Kidney tubule cell (primary cell): ENCODE measurements around the gene DSCAML1.

Source experiments
- DNase-seq: peaks from one replicate; pipeline ENCODE4 v3.0.0-alpha.2; 2018; ENCODE audit warnings: low spot score

Gene DSCAML1

DNA sequence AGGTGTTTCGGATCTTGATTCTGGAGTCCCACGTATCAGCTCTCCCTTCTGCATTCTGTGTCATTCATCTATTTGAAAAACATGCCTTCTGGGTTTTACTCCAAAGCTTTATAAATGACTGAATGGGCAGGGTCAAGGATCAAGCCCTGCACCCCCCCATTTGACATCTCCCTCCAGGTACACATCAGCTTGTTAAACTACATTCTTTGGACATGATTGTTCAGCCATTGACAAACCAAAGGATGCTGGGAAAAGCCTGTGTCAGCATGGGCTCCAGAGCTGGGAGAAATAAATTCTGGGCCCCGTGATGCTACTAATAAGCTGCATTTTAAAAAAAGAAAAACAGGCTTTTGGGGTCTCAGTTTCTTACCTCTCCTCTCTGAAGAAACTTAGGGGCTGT, 103.7 kb downstream of the DSCAML1 start:
- peak; percentile 48 for DNase-seq

DNA sequence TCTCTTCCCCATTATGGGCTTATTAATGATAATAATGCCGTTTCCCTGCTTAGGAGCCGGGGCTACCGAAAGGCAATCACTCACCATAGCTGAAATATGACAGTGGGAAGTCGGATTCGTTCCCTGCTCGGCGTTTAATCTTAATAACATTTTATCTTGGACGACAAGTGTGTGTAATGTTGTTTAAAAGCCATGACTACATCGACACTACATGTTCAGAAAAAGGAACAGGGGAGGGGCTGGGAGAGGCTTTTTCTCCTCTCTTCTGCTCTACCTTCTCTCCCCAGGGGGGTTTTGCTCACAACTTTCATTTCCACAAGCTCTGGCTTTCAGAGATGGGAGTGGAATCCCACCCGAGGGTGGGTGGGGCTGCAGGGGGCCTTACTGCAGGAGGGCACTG, 105.5 kb downstream of the DSCAML1 start:
- no peak for DNase-seq

DNA sequence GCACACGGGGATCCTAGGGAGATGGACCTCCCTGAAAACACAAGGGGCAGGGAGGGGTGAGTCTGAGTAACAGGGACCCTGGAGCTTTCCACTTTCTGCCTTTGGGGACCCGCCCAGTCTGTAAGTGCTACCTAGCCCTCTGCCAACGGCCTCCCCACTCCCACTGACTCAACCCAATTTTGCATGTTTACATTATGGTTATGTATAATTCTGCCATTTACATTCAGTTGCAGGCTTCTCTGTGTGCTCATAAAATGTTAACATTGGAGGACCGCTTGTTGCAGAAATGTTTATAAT, 105.8 kb downstream of the DSCAML1 start:
- DNase-seq = no peak

DNA sequence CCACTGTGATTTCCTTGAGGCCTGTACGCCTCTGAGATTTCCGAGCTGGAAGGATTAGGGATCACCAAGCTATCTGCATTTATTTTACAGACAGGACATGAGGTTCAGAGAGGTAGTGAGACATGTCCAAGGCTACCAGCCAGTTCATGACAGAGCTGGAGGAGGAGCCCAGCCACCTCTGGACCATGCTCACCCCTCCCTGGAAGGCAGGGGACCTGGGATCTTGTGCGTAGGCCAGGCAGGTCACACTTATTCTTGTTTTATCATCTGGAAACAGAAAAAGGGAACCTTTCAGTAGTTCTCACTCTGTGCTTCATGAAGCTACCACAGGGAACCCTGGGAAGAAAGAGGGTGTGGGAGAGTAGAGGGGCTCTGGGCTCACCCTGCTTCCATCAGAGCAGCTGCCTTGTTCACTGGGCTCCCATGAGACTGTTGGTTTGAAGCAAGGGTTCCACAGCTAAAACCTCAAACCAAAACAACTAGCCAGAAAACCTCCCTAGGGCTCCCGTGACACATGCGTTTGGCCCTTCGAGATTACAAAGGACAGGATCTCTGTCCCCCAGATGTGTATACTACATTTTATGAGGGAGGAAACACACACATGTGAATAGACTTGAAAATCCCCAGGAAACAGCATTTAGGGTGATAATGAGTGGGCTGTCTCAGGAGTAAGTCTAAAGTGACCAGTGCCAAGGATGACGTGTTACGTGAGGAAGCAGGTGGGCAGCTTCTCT, 106.4 kb downstream of the DSCAML1 start:
- no peak for DNase-seq

DNA sequence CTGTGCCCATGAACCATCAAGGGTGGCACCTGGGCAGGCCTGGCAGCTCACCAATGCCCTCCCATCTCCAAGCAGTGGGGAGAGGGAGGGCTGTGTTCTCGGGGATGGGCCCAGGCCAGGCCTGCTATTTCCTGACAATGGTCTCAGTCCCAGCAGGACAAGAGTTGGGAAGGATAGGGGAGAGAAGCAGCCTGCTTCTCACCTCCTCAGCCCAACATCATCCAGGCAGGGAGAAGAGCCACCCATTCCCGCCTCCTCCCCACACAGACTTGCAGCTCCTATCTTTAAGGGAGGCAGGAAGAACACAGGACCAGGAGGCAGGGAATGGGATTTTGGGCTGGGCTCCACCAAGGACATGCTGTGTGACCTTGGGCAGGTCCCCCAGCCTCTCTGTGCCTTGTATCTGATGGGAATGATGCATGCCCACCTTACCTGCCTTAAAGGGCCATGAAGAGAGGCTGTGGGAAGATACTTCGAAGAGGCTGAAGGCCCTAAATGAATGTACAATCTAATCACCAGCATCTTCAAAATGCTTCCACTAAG, 108.7 kb downstream of the DSCAML1 start:
- DNase-seq = no peak

DNA sequence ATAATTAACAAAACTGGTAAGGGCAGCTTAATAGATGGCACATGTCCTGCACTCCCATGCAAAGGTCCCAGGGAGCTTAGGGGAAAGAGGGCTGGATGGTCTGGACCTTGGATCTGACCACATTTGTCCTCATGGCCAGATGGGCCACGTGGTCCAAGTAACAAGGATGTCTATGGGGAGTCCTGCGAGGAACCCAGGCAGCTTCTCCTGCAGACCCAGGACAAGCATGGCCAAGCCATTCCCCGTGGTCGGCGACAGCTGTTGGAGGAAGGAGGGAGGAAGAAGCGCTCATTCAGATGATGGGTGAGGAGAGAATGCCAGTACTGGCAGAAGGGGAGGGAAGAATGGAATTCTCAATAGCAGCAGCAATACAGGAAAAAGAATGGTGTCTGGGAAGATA, 109.2 kb downstream of the DSCAML1 start:
- no peak for DNase-seq

GRCh38 chr11:117686711-117687110, 110.3 kb downstream of the DSCAML1 start:
- peak; percentile 27 for DNase-seq

DNA sequence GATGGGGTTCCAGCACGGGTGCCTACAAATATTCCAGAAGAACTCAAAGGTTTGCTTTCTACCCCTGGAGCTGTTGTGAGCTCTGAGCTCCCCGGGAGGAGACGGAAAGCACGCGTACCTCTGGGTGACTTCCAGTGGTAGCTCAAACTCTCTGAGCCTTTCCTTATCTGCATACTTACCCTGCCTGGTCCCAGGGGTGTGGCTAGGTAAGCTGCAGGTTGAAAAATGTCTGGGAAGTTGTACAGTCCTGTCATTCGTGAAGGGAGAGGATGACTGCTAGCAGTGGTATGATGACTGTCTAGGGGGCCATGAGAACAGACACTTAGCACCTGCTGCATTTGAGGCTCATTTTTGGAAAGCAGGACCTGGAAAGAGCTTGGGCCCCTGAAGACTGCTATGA, 111.5 kb downstream of the DSCAML1 start:
- no peak for DNase-seq

DNA sequence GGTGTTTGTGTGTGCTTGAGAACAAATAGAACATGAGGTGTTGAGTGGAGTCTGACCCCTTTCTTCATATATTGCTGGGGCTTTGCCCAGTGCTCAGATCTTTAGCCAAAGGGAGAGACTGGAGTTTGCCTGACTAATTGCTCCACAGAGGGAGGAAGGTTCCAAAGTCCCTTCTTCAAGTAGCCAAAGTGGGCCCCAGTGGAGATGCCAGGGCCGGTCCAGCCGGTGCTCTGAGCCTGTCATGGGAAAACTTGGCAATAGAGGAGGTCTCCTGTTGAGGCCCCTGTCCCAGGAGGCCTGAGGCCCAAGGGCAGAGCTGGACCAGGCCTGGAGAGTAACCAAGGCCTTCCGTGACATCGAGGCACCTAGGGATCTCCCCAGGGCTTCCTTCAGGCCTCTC, 112.3 kb downstream of the DSCAML1 start:
- no peak for DNase-seq

DNA sequence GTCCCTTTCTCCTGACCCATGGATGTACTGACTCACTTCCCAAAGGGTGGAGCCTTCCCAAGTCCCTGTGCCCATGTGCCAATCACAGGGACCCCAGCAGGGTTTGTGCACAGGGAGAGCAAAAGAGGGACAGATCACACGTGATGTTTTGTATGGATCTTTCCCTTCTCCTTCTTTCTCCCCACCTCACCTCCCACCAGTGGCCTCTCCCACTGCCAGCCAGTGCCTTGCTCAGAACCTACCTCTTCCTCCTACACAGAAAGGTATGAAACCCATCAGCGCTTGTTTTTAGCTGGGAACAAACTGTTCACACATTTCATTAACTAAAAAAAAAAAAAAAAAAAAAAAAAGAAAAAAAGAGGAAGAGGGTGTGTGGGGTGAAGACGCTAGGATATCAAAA, 112.9 kb downstream of the DSCAML1 start:
- DNase-seq = no peak

GRCh38 chr11:117681438-117681837, 115.6 kb downstream of the DSCAML1 start:
- DNase-seq = no peak

GRCh38 chr11:117679461-117679860, 117.6 kb downstream of the DSCAML1 start:
- no peak for DNase-seq

DNA sequence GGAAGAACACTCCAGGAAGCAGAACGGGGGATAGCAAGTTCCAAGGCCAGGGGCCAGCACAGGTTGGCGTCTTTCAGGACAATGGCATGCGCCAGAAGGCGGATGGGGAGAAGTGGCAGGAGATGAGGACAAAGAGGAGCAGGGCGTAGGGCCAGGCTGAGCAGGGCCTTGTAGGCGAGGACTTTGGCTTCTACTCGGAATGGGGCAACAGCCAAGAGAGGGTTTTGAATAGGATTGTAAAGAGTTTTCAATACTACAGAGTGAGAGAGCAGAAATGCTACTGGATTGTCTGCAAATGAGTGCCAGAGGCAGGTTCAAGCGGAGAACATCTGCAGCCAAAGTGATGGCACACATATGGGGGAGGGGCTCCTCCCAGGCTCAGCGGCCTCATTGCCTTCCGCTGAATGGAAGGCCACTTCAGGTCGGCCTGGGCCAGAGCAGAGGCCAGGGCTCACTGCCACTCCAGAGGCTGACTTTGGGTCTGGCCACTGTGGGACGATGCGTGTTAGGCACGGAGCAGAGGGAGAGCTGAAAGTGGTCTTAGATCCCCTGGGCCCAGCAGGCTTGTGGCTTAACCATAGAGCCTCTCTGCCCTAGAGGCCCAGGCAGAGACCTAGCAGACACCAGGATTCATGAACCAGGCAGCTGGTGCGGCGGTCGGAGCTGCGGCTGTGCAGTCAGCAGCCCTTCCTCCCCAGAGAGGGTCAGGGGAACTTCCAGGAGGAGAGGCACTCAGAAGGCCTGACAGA, 118.2 kb downstream of the DSCAML1 start:
- DNase-seq = no peak

DNA sequence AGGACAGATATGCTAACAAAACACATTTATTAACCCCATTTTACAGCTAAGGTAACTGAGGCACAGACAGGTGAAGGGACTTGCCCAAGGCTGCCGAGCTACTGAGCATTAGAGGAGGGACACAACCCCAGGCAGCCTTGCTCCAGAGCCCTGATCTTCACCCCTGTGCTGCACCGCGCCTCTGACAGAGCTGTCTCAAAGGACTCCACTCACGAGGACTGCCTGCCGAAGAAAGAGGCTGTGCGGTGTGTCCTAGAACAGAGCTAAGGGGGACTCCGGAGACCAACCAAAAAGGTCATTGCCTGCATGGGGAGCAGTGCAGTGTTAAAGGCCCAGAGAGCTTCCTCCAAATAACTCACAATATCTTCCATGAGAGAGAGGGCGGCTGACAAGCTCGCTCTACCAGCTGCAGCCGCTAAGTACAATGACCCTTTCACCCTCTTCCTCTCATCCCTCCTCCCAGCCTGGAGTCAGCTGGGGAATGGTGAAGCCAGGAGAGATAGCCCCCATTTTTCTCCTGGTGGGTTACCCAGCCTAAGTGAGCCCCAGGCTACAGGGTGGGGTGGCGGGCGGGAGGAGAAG, 119.2 kb downstream of the DSCAML1 start:
- DNase-seq = no peak

GRCh38 chr11:117676501-117676900, 120.5 kb downstream of the DSCAML1 start:
- DNase-seq = no peak

- no peak for DNase-seq
Measured at GRCh38 chr11:117673602-117674001, 123.4 kb downstream of the DSCAML1 start.

DNA sequence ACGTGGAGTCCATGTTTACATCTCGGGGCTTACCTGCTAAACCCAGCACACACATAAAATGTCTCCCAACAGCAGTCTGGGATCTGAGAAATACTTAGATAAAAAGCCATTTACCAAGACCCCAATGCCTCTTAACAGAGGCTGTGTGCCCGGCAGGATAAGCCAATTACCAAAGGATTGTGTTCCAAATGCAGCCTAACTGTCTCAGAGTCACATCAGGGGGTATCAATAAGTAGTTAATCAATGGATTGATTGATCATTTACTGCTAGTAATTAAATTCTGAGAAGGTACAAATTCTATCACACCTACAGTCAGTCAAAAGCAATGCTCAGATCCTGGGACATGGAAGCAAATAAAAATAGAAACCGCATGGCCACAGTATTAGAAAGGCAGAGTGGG, 125.6 kb downstream of the DSCAML1 start:
- DNase-seq = no peak

- no peak for DNase-seq
Measured at GRCh38 chr11:117670924-117671323, 126.1 kb downstream of the DSCAML1 start.

GRCh38 chr11:117670443-117670842, 126.6 kb downstream of the DSCAML1 start:
- DNase-seq = no peak

- no peak for DNase-seq
Measured at GRCh38 chr11:117669616-117670015, 127.4 kb downstream of the DSCAML1 start.

DNA sequence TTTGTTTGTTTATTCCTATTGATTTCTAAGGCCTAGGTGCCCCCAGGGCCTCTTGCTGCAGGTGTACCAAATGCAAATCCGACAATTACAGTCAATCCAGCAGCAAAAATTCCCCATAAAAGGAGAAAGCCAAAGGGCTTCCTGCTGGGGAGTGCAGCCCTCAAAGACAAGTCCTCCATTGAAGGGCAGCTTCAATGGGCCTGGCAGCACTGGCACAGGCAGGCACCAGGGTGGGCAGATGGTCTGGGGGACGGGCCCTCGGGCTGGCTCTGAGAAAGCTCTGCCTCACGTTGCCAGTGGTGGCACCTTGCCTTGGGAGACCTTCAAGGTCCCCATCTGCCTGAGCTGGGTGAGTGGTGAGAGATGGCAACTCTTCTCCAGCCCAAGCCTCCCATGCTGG, 128.0 kb downstream of the DSCAML1 start:
- no peak for DNase-seq

- no peak for DNase-seq
Measured at GRCh38 chr11:117668321-117668751, 128.7 kb downstream of the DSCAML1 start.

DNA sequence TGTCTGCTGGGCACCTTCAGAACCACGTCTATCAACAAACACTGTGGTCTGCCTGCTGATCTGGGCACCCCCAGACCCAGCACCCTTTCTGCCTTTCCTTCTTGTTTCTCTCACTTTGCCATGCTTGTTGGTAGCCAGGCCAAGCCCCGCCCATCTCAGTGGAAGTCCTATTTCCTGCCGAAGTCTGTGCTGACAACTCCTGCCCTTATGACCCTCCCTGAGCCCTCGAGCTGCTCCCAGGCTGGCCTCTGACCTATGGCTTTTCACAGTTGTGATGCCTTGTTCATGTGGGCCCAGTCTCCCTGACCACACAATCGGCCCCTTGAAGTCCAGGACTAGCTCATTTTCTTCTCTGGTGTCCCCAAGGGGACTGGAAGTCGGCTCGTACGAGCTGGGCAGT, 132.1 kb downstream of the DSCAML1 start:
- DNase-seq = no peak
